Transverse colon (tissue), 4 donors: ENCODE results near the gene FBXO33. TPM values are rescaled to one million over a fixed set of nuclear protein-coding genes. Genes with fewer than 3 reads are reported as not detected.

ENCODE experiments used
- DNase-seq: peaks from one replicate; pipeline ENCODE4 v3.0.0-alpha.2; 2019
- H3K27ac ChIP-seq, 4 donors: fragments of 200-600 bp; sonication (generic); 2 replicates each; pipeline ENCODE4 v1.5.1; 2016 to 2018; ENCODE audit warnings: inconsistent platforms in 4 of 4
- H3K27me3 ChIP-seq: fragments of 200-600 bp; sonication (generic); 2 replicates; pipeline ENCODE4 v1.5.1; 2017; ENCODE audit warnings: inconsistent platforms
- H3K36me3 ChIP-seq, 4 donors: fragments of 200-600 bp; sonication (generic); 2 replicates each; pipeline ENCODE4 v1.5.1; 2017 to 2019; ENCODE audit warnings: inconsistent platforms in 4 of 4
- H3K4me1 ChIP-seq, 4 donors: fragments of 200-600 bp; sonication (generic); 2 replicates each; pipeline ENCODE4 v1.5.1; 2017 to 2020; ENCODE audit warnings: inconsistent platforms in 4 of 4
- H3K4me3 ChIP-seq, 4 donors: fragments of 200-600 bp; sonication (generic); 1 replicate in 1 of 4; 2 replicates in 3 of 4; pipeline versions ENCODE4 v1.5.1 to v1.6.1; 2017 to 2019; ENCODE audit warnings: inconsistent platforms in 4 of 4
- H3K9me3 ChIP-seq, 2 donors: fragments of 200-600 bp; sonication (generic); 2 replicates each; pipeline ENCODE4 v1.5.1; 2017 to 2019; ENCODE audit warnings: inconsistent platforms in 2 of 2
- EP300 ChIP-seq: sonication (generic); formaldehyde crosslinking; IDR thresholded peaks from one replicate; pipeline ENCODE4 v1.6.1; 2017; ENCODE audit warnings: antibody characterized with exemption, low read depth
- POLR2A ChIP-seq: fragments of 450-650 bp; IDR thresholded peaks from one replicate; pipeline ENCODE4 v1.6.1; 2016; ENCODE audit warnings: antibody characterized with exemption, mild to moderate bottlenecking, moderate library complexity
- POLR2AphosphoS5 ChIP-seq, 3 donors: sonication (generic); formaldehyde crosslinking; IDR thresholded peaks; one replicate each; pipeline ENCODE4 v1.6.1; 2016; ENCODE audit warnings: antibody characterized with exemption in 3 of 3
- WGBS, 2 donors: methylation state at CpG; one replicate each; pipeline ENCODE4 v1.1.5; 2018; ENCODE audit warnings: low coverage in 1 of 2; 5-methylcytosine and 5-hydroxymethylcytosine counted together
- in situ Hi-C, 4 donors: fragments of 200-750 bp; cut with MboI; loops; one replicate each; pipeline versions ENCODE4 v1.15.0 to v1.15.1; 2017; ENCODE audit warnings: low sequenced_read_pairs in 3 of 4, low pct_ligation_motif_present in 1 of 4, low pct_unique_long_range_greater_than_20kb in 1 of 4
- intact Hi-C: fragments of 100-400 bp; cut with DNase I; formaldehyde crosslinking; loops from one replicate; pipeline ENCODE4 v1.15.1; 2023; ENCODE audit warnings: low total_unique reads
- total RNA-seq, 4 donors: library from RNA; depleted of rRNA; stranded (reverse); fragments of >200 nt; gene quantifications; one replicate each; pipeline ENCODE4 v1.1.0, GENCODE V29; 2016
- TF ChIP-seq, protein P1 (sequence below), 5 experiments: fragments of 200-600 bp in 3 of 5; fragments of 450-650 bp in 2 of 5; sonication (generic) in 3 of 5; IDR thresholded peaks; 1 replicate in 2 of 5; 2 replicates in 3 of 5; pipeline ENCODE4 v1.5.1; 2016 to 2017; ENCODE audit warnings: antibody characterized with exemption in 5 of 5, inconsistent platforms in 3 of 5, mild to moderate bottlenecking in 2 of 5, moderate library complexity in 1 of 5

The FBXO33 gene
- total RNA-seq, 4 donors from 2014 or later, result 4.5 to 12.1 (median 9.7) TPM

DNA sequence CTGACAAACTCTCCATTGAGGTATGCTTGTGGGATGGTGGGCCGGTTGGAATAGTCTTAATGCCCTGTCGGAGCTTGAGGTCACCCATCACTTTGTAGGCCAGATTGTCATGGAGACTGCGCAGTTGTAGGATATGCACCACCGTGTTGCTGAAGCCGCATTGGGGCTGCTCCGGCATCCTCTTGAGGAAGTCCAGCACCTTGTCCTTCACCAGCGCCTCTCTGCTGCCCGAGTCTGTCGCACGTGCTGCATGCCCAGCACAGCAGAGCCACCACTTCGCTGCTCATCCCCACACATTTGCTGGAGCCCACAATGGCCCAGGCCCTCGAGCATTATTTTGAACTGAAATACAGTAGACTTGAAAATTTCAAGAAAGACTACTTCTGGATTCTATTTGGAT is 61.8 kb downstream of the FBXO33 start:
- Histone ChIP-seq H3K4me3 (no peak overlapping the region), H3K9me3 (no peaks in the 10 kb centered on the region), H3K27ac (no peak overlapping the region), H3K4me1 (no peaks in the 10 kb centered on the region), H3K36me3 (peaks cover 0 to 4% (median 0%) of the 10 kb centered on the region in 4 donors), H3K27me3 (no peaks in the 10 kb centered on the region)
- TF ChIP-seq, protein P1, sequence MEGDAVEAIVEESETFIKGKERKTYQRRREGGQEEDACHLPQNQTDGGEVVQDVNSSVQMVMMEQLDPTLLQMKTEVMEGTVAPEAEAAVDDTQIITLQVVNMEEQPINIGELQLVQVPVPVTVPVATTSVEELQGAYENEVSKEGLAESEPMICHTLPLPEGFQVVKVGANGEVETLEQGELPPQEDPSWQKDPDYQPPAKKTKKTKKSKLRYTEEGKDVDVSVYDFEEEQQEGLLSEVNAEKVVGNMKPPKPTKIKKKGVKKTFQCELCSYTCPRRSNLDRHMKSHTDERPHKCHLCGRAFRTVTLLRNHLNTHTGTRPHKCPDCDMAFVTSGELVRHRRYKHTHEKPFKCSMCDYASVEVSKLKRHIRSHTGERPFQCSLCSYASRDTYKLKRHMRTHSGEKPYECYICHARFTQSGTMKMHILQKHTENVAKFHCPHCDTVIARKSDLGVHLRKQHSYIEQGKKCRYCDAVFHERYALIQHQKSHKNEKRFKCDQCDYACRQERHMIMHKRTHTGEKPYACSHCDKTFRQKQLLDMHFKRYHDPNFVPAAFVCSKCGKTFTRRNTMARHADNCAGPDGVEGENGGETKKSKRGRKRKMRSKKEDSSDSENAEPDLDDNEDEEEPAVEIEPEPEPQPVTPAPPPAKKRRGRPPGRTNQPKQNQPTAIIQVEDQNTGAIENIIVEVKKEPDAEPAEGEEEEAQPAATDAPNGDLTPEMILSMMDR (IDR thresholded peaks at IDR 0.05), result no peak
- TF ChIP-seq POLR2A (no peak), EP300 (no peak), POLR2AphosphoS5 (IDR thresholded peaks at IDR 0.05) (no peak)
- in situ Hi-C loops, result no loop called here
- 94% methylated on average over 12 of the region's 12 CpGs; no CpG with 5 or more reads in 1 of the 2 donors for WGBS, 2 donors
- no peak for DNase-seq
- intact Hi-C loops, result no loop called here

DNA sequence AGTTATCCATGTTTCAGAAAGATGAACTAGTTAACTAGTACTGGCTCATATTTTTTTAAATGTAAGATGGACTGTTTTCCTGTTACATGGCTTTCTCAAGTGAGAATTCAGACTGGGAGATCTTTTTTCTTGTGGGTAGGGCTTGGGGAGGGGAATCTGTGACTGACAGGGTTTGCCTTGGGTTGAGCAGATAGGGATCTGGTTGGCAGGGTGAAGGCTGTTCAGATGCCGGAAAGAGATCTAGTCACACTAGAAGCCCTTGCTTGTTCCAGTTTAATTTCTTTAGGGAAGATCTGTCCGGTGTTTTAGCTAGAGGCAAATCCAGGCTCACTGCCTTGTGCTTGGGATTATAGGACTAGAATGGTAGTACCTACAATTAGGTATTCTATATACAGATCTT is 63.2 kb downstream of the FBXO33 start:
- no peaks in the 10 kb centered on the region for H3K27me3 ChIP-seq
- DNase-seq, result no peak
- peaks cover 0 to 9% (median 0%) of the 10 kb centered on the region in 4 donors for H3K36me3 ChIP-seq
- WGBS, 2 donors, result 98% methylated on average over 2 of the region's 2 CpGs; no CpG with 5 or more reads in 1 of the 2 donors
- intact Hi-C loops, result no loop called here
- in situ Hi-C loops, result no loop called here
- TF ChIP-seq, protein P1 (IDR thresholded peaks at IDR 0.05), result no peak
- no peak for TF ChIP-seq POLR2AphosphoS5 (IDR thresholded peaks at IDR 0.05)
- TF ChIP-seq EP300, result no peak
- TF ChIP-seq POLR2A, result no peak
- H3K4me1 ChIP-seq, result no peaks in the 10 kb centered on the region
- no peak overlapping the region for H3K27ac ChIP-seq
- no peak overlapping the region for H3K4me3 ChIP-seq
- H3K9me3 ChIP-seq, result peaks cover 0 to 12% of the 10 kb centered on the region in 2 donors

DNA sequence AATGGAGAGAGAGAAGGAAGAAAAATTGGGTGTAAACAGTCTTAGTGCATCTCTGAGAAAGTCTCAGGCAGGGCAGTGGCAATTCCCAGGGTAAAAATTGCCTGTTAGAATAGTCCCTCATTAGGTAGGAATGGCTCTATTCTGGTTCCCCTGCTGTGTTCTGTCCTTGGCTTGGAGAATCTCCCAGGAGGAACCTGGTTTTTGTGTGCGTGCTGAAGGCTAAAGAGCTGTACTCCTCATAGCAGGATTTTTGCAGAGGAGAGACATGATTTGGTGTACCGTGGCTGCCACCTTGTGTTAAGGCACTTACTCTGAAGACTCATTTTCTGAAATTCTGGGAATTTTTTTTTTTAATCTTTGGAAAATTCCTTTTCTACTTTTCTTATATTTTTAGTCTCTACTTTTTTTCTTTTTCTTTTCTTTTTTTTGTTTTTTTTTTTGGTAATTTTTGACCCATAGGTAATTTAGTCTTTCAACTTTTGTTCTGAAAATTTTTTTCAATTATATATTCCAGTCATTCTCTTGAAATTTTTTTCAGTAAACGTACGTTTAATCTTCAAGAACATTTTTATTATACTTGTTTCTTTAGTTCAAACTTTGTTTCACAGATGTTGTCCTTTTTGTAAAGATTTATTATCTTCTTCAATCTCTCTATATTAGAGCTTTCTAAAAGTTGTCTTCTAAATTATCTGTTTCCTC is 63.8 kb downstream of the FBXO33 start:
- peaks cover 0 to 9% (median 0%) of the 10 kb centered on the region in 4 donors for H3K36me3 ChIP-seq
- no peak overlapping the region for H3K27ac ChIP-seq
- peak; percentile 32 for DNase-seq
- no peaks in the 10 kb centered on the region for H3K27me3 ChIP-seq
- TF ChIP-seq, protein P1 (IDR thresholded peaks at IDR 0.05), result peak in 4 of 5 experiments; percentile 34 to 47 (median 40)
- no peak for TF ChIP-seq POLR2AphosphoS5 (IDR thresholded peaks at IDR 0.05)
- no peak for TF ChIP-seq EP300
- TF ChIP-seq POLR2A, result no peak
- no peak overlapping the region for H3K4me3 ChIP-seq
- no peaks in the 10 kb centered on the region for H3K4me1 ChIP-seq
- in situ Hi-C loops (no loop called here), intact Hi-C loops (no loop called here)
- peaks cover 5 to 14% of the 10 kb centered on the region in 2 donors for H3K9me3 ChIP-seq
- 61 to 66% methylated on average over 4 of the region's 4 CpGs for WGBS, 2 donors

DNA sequence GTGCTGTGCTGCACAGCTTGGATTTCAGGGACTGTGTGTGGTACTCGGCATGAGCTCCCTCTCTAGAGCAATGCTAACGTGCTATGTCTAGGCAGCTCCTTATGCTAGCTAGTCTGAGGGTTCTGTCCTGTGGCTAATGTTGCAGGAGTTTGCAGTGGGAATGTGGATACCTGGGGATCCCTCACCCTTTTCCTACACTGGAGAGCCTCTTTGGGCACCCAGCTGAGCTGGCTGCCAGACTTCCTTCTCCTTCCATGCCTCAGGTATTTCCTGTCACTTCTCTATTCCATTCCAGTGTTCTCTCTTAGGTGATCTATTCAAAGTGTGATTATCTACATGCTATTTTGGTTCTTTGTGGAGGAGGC is 64.9 kb downstream of the FBXO33 start:
- no peak for DNase-seq
- H3K4me1 ChIP-seq, result no peaks in the 10 kb centered on the region
- no peak overlapping the region for H3K4me3 ChIP-seq
- peaks cover 0 to 9% (median 0%) of the 10 kb centered on the region in 4 donors for H3K36me3 ChIP-seq
- peaks cover 5 to 14% of the 10 kb centered on the region in 2 donors for H3K9me3 ChIP-seq
- in situ Hi-C loops (no loop called here), intact Hi-C loops (no loop called here)
- 100% methylated on average over 2 of the region's 2 CpGs; no CpG with 5 or more reads in 1 of the 2 donors for WGBS, 2 donors
- H3K27me3 ChIP-seq, result no peaks in the 10 kb centered on the region
- no peak overlapping the region for H3K27ac ChIP-seq
- TF ChIP-seq EP300, result no peak
- no peak for TF ChIP-seq POLR2AphosphoS5 (IDR thresholded peaks at IDR 0.05)
- TF ChIP-seq, protein P1 (IDR thresholded peaks at IDR 0.05), result no peak
- TF ChIP-seq POLR2A, result no peak
